ENCODE results near the gene PHF5A.

PHF5A gene

GRCh38 chr22:41488076-41488475 lies 19.6 kb upstream of the PHF5A start:
- in situ Hi-C loops (cut with HindIII; ENCODE audit: low sequenced_read_pairs) = no loop called here
- no peak for TF ChIP-seq CTCF (IDR thresholded peaks at IDR 0.05; ENCODE audit: low read depth, low read length)

DNA sequence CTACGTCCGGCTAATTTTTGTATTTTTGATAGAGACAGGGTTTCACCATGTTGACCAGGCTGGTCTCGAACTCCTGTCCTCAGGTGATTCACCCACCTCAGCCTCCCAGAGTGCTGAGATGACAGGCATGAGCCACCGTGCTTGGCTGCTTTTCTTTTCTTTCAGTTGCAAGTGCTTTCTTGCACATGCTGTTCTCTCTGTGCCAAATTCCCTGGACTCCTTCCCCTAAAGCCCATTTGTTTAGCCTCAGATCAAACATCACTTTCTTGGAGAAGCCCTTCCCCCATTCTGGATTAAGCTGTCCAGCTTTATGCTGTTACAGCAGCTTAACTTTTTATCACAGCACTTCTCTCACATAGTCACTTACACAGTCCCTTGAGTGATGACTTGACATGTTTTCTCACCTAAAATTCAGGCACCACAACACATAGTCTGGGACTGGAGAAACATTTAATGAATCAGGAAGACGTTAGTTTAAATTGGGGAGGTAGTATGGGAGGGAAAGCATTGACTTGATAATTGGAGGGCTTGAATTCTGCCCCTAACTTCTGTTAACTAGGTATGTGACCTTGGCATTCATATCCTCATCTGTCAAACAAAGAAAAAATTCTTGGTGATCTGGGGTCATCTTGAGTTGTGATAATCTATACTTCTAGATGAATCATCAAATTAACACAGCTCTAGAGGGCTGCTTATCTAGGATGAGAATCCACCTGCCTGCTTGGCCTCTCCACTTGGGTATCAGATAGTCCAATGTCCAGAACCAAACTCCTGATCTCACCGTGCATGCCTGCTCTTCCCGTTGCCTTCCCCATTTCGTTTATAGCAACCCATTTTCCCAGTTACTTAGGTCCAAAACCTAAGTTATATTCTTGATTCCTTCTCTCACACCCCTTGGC lies 18.8 kb upstream of the PHF5A start:
- no peak for DNase-seq (ENCODE audit: low read depth, low spot score)
- H3K4me3 ChIP-seq (ENCODE audit: low read depth, low read length) = no peak overlapping the region
- in situ Hi-C loops (cut with HindIII; ENCODE audit: low sequenced_read_pairs) = no loop called here
- TF ChIP-seq CTCF (IDR thresholded peaks at IDR 0.05; ENCODE audit: low read depth, low read length) = no peak

More at GRCh38 chr22:41488076-41488475, 19.6 kb upstream of the PHF5A start:
- no peak overlapping the region for H3K4me3 ChIP-seq (ENCODE audit: low read depth, low read length)
- no peak for DNase-seq (ENCODE audit: low read depth, low spot score)

DNA sequence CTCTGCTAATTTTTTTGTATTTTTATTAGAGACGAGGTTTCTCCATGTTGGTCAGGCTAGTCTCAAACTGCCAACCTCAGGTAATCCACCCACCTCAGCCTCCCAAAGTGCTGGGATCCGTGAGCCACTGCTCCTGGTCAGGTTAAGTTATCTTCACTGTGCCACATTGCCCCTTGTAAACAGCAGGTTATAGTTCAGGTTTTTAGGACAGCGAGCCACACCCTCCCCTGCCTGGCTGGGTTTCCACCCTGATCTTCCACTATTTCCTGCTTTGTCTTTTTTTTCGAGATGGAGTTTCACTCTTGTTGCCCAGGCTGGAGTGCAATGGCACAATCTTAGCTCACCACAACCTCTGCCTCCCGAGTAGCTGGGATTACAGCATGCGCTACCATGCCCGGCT lies 16.5 kb upstream of the PHF5A start:
- in situ Hi-C loops (cut with HindIII; ENCODE audit: low sequenced_read_pairs) = no loop called here
- no peak overlapping the region for H3K4me3 ChIP-seq (ENCODE audit: low read depth, low read length)
- no peak for TF ChIP-seq CTCF (IDR thresholded peaks at IDR 0.05; ENCODE audit: low read depth, low read length)
- no peak for DNase-seq (ENCODE audit: low read depth, low spot score)

GRCh38 chr22:41482319-41482935 lies 13.9 kb upstream of the PHF5A start:
- no peak for TF ChIP-seq CTCF (IDR thresholded peaks at IDR 0.05; ENCODE audit: low read depth, low read length)
- H3K4me3 ChIP-seq (ENCODE audit: low read depth, low read length) = no peak overlapping the region
- DNase-seq (ENCODE audit: low read depth, low spot score) = peak; percentile 57
- in situ Hi-C loops (cut with HindIII; ENCODE audit: low sequenced_read_pairs) = no loop called here

DNA sequence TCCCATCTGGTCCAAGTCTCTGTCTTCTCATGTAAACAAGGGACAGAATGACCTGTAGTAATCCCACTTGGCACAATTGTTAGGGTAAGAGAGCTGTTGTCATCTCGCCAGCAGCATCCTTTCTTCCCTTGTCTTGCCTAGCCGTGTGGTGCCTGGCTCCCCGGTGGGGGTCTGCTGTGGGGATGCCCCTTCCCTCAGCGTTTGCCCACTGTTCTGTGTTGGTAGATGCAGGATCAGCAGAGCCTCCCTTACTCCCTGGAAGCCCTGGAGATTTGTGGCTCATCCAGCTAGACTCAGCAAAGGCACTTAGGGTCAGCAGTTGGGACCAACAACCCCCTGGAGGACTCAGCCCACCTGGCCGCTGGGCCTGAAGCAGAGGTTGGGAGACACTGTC lies 13.4 kb upstream of the PHF5A start:
- in situ Hi-C loops (cut with HindIII; ENCODE audit: low sequenced_read_pairs) = no loop called here
- DNase-seq (ENCODE audit: low read depth, low spot score) = no peak
- TF ChIP-seq CTCF (IDR thresholded peaks at IDR 0.05; ENCODE audit: low read depth, low read length) = no peak
- no peak overlapping the region for H3K4me3 ChIP-seq (ENCODE audit: low read depth, low read length)

DNA sequence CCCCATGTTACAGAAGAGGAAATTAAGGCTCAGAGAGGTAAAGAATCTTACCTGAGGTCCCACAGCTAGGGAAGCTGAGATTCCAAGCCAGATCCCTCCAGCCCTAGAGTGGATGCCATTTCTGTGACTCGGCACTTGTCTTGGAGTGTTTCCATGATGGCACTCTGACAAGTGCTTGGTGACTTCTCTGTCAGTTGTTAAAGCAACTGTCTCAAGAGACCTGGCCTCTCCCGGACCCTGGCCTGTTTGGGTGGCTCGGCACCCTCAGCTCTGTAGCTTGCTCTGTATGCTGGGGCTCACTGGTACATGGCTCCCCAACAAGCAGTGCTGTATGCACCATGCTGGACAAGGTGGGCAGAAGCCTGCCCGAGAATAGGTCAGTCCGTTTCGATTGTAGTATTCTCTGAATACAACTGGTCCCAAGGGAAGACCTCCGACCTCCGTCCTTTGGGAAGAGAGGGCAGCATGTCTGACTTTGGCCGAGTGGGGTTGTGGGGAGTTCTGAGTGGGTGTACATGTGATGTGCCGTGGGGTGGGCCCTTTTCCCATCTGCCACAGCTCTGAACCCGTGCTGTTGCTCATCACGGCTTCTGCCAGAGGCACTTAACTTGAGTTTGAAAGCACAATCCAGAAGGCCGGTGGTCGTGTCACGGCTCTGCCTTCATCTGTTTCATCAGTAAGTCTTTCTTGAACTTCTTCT lies 12.8 kb upstream of the PHF5A start:
- in situ Hi-C loops (cut with HindIII; ENCODE audit: low sequenced_read_pairs) = no loop called here
- no peak for TF ChIP-seq CTCF (IDR thresholded peaks at IDR 0.05; ENCODE audit: low read depth, low read length)
- peak; percentile 29 for DNase-seq (ENCODE audit: low read depth, low spot score)
- H3K4me3 ChIP-seq (ENCODE audit: low read depth, low read length) = no peak overlapping the region

All from astrocyte of the spinal cord (primary cell).